MM.1S (cell line): ENCODE measurements around the gene SH3GL2.

Source experiments
- CTCF ChIP-seq: fragments of 300-600 bp; sonication (generic); IDR thresholded peaks from 2 replicates; pipeline ENCODE4 v1.5.1; 2016; ENCODE audit warnings: antibody characterized with exemption, low read length, mixed read lengths
- EZH2 ChIP-seq: fragments of 300-600 bp; sonication (generic); optimal IDR thresholded peaks from 2 replicates; pipeline ENCODE3; 2017; ENCODE audit warnings: low read depth, mild to moderate bottlenecking, antibody characterized with exemption, low read length, mixed read lengths
- EZH2phosphoT487 ChIP-seq: fragments of 300-600 bp; sonication (generic); IDR thresholded peaks from 2 replicates; pipeline ENCODE4 v1.6.1; 2018; ENCODE audit warnings: antibody characterized with exemption, low read length

GRCh38 chr9:17742067-17742466 lies 163.2 kb downstream of the SH3GL2 start:
- TF ChIP-seq CTCF (no peak), EZH2 (no peak), EZH2phosphoT487 (no peak)
